Stimulated activated CD8-positive, alpha-beta memory T cell treated with anti-CD3 and anti-CD28 coated beads, Interleukin-15, amount 100 ng/mL, for 1 hour (primary cell): ENCODE data around the gene FHIT.

Source experiments
- DNase-seq: peaks from one replicate; pipeline ENCODE4 v3.0.0-alpha.2; 2020; ENCODE audit warnings: low read depth

The FHIT gene

GRCh38 chr3:59793976-59794375, 1457.3 kb downstream of the FHIT start:
- no peak for DNase-seq

- DNase-seq: no peak
These were observed 1459.4 kb downstream of the FHIT start for GRCh38 chr3:59791774-59792308.

GRCh38 chr3:59790241-59790640, 1461.0 kb downstream of the FHIT start:
- DNase-seq: no peak

- DNase-seq: no peak
These were observed 1462.5 kb downstream of the FHIT start for GRCh38 chr3:59788801-59789200.

GRCh38 chr3:59788133-59788532, 1463.1 kb downstream of the FHIT start:
- no peak for DNase-seq

- no peak for DNase-seq
These were observed 1464.9 kb downstream of the FHIT start for GRCh38 chr3:59786374-59786773.

GRCh38 chr3:59784164-59784563, 1467.1 kb downstream of the FHIT start:
- DNase-seq: no peak

GRCh38 chr3:59783468-59783988, 1467.7 kb downstream of the FHIT start:
- DNase-seq: no peak

GRCh38 chr3:59782664-59783063, 1468.6 kb downstream of the FHIT start:
- no peak for DNase-seq

GRCh38 chr3:59780209-59780608, 1471.0 kb downstream of the FHIT start:
- no peak for DNase-seq

GRCh38 chr3:59779260-59779659, 1472.0 kb downstream of the FHIT start:
- no peak for DNase-seq

- no peak for DNase-seq
These were observed 1473.6 kb downstream of the FHIT start for GRCh38 chr3:59777667-59778077.

GRCh38 chr3:59777066-59777465, 1474.2 kb downstream of the FHIT start:
- DNase-seq: no peak

- DNase-seq: no peak
These were observed 1475.4 kb downstream of the FHIT start for GRCh38 chr3:59775761-59776325.

- no peak for DNase-seq
These were observed 1476.1 kb downstream of the FHIT start for GRCh38 chr3:59775106-59775505.

- no peak for DNase-seq
These were observed 1476.6 kb downstream of the FHIT start for GRCh38 chr3:59774634-59775033.

GRCh38 chr3:59774000-59774399, 1477.3 kb downstream of the FHIT start:
- no peak for DNase-seq

GRCh38 chr3:59772416-59773408, 1478.5 kb downstream of the FHIT start:
- DNase-seq: no peak

GRCh38 chr3:59771768-59772181, 1479.5 kb downstream of the FHIT start:
- DNase-seq: no peak

- DNase-seq: no peak
These were observed 1482.0 kb downstream of the FHIT start for GRCh38 chr3:59769127-59769750.

GRCh38 chr3:59766200-59766872, 1484.9 kb downstream of the FHIT start:
- no peak for DNase-seq

GRCh38 chr3:59764171-59764570, 1487.1 kb downstream of the FHIT start:
- DNase-seq: no peak
